ENCODE data around the gene MGARP. TPM values are rescaled to one million over a fixed set of nuclear protein-coding genes. Genes with fewer than 3 reads are reported as not detected.
"Not testable (repeated sequence)": the region's sequence is repeated elsewhere in the genome, so short reads cannot be mapped to it uniquely, and the experiment has no call there.

The MGARP gene
- total and polyA plus RNA-seq, 5 donors: 1.3 to 7.1 (median 1.8) TPM

DNA sequence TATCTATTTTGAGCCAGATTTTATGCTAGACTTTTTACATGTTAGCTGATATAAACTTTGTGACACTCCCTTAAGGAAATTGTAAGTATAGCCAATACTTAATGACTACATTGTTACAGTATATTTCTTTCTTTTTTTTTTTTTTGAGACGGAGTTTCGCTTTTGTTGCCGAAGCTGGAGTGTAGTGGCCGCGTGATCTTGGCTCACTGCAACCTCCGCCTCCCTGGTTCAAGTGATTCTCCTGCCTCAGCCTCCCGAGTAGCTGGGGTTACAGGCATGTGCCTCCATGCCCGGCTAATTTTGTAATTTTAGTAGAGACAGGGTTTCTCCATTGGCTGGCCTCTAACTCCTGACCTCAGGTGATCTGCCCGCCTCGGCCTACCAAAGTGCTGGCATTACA lies 33.4 kb upstream of the MGARP start:
- ATAC-seq; DNase-seq; H3K4me3 ChIP-seq (ENCODE audit: low read length); H3K27me3 ChIP-seq (ENCODE audit: control insufficient read depth, insufficient read depth); H3K27ac ChIP-seq (ENCODE audit: low read length); H3K9me3 ChIP-seq (ENCODE audit: control insufficient read depth, low read length); H3K4me1 ChIP-seq (ENCODE audit: control insufficient read depth, insufficient read depth, low read length); intact Hi-C loops (cut with DNase I): not testable (repeated sequence)
- WGBS: 94% methylated on average over 10 of the region's 10 CpGs

DNA sequence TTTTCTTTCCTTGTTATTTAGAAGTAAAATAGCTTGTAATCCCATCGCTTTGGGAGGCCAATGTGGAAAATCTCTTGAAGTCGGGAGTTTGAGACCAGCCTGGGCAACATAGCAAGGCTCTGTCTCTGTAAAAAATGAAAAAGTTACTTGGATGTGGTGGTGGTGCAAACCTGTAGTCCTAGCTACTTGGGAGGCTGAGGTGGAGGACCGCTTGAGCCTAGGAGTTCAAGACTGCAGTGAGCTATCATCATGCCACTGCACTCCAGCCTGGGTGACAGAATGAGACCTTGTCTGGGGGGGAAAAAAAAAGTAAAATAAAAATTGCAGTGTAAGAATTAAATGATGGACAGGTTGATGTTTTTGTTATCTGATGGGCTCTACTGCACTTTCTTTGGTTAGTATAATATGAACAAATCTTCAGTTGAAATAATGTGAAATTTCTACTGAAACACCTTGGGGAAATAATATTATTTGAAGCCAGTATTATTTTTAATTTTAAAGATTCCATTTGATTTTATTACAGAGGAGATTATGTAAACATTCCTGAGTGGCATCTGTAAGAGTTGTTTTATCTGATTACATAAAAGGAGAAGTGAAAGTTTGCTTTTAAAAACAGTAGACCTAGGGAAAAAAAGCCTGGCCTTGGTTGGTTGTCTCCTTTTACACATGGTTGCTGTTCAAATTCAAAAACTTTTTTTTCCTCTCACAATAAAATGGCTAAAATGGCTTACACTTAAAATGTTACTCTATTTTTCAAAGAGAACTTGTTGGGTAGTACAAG lies 32.7 kb upstream of the MGARP start:
- intact Hi-C loops (cut with DNase I): no loop called here
- ATAC-seq (no peak), DNase-seq (no peak)
- no peak overlapping the region for H3K27ac ChIP-seq (ENCODE audit: low read length)
- no peaks in the 10 kb centered on the region for H3K9me3 ChIP-seq (ENCODE audit: control insufficient read depth, low read length)
- WGBS: 95% methylated on average over 3 of the region's 3 CpGs
- no peak overlapping the region for H3K4me3 ChIP-seq (ENCODE audit: low read length)
- no peaks in the 10 kb centered on the region for H3K27me3 ChIP-seq (ENCODE audit: control insufficient read depth, insufficient read depth)
- peaks cover 9% of the 10 kb centered on the region for H3K4me1 ChIP-seq (ENCODE audit: control insufficient read depth, insufficient read depth, low read length)

DNA sequence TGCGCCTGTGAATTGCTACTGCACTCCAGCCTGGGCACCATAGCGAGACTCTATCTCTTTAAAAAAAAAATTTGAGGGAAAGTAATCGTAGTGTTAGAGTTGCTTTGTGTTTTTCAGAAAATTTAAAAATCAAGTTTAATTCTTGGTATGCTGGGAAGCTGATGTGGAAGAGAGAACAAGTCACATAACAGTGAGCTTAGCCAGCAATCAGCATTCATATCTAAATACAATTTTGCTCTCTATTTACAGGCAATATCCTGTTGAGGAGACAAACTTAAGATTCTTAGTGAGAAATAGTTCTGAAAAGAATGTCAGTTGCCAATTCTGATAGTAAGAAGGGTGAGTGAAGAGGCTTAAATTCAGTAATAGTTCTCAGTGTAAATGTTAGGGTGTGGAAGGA lies 31.9 kb upstream of the MGARP start:
- Histone ChIP-seq H3K9me3 (ENCODE audit: control insufficient read depth, low read length) (no peaks in the 10 kb centered on the region), H3K4me3 (ENCODE audit: low read length) (no peak overlapping the region), H3K27me3 (ENCODE audit: control insufficient read depth, insufficient read depth) (no peaks in the 10 kb centered on the region), H3K4me1 (ENCODE audit: control insufficient read depth, insufficient read depth, low read length) (peaks cover 12% of the 10 kb centered on the region), H3K27ac (ENCODE audit: low read length) (no peak overlapping the region)
- ATAC-seq (no peak), DNase-seq (no peak)
- intact Hi-C loops (cut with DNase I): no loop called here
- 72% methylated on average over 3 of the region's 3 CpGs for whole genome bisulfite sequencing

DNA sequence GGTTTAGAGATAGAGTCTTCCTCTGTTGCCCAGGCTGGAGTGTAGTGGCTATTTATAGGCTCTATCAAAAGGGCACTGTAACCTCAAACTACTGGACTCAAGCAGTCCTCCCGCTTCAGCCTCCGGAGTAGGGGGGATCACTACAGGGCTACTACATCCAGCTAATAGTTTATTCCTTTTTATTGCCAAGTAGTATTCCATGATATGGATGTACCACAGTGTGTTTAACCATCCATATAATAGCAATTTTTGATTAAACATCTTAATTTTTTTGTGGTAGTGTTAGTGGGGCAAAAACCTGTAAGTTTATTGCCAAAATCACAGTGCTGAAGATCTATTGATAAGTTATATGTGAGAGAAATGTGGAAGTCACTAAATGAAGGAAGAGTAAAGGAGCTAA lies 24.9 kb upstream of the MGARP start:
- Histone ChIP-seq H3K9me3 (ENCODE audit: control insufficient read depth, low read length) (no peaks in the 10 kb centered on the region), H3K4me3 (ENCODE audit: low read length) (no peak overlapping the region), H3K4me1 (ENCODE audit: control insufficient read depth, insufficient read depth, low read length) (peaks cover 6% of the 10 kb centered on the region), H3K27me3 (ENCODE audit: control insufficient read depth, insufficient read depth) (no peaks in the 10 kb centered on the region), H3K27ac (ENCODE audit: low read length) (no peak overlapping the region)
- 97% methylated on average over 2 of the region's 2 CpGs for WGBS
- ATAC-seq (no peak), DNase-seq (no peak)
- intact Hi-C loops (cut with DNase I): loop anchor here in 1 of 4 donors (10.0 kb wide), 1 partner anchor 130 kb away; the partner anchor contains the start of gene ELF2

DNA sequence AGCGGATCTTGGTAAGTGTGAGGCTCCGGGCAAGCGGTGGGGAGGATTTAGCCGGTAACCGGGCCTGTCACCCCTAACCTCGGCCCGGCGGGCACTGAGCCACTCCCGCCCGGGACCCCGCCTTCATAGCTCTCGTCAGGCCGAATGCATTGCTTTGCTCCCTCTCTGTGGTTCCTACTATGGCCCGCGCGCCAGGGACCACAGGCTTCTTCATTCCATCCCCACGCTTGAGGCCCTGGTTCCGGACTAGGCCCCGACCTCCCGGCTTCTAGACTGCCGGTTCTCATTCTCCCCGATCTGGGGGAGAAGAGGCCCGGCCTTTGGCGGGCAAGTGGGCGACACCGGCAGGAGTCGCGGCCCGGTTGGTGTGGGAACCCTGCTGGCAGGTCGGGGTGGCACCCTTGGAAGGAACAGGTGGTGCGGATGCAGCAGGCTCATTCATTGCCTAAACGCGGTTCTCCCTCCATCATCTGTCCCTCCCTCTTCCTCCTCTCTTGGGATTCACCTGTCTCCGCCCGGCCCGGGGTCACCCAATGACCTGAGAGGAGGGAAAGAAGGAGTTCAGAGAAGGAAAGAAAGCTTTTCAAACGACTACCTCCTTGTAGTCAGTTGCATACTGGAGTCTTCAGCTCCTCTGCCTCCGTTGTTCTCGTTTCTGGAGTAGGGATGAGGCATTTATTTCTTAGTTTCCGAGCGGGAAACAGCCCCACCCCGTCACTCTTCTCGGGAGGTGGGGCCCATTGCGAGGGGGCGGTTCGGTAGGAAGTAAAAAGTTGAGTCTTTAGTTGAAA lies 22.0 kb upstream of the MGARP start, which contains the start of gene NDUFC1:
TSS of gene NDUFC1 (minus strand) at position 657 of the 791 bp plus-strand sequence. CDS start 6,679 bp downstream, outside the sequence.
- H3K4me3 ChIP-seq (ENCODE audit: low read length): peak within 1 kb of the TSS; percentile 85
- WGBS: under 1% methylated on average over 46 of the region's 46 CpGs
- intact Hi-C loops (cut with DNase I): loop anchor here in 1 of 4 donors (10.0 kb wide), 1 partner anchor 127 kb away; the partner anchor contains the start of gene ELF2
- ATAC-seq (peak; percentile 46 to 60), DNase-seq (peak; percentile 49 to 75 (median 73))
- H3K27me3 ChIP-seq (ENCODE audit: control insufficient read depth, insufficient read depth): no peaks in the 10 kb centered on the region
- no peaks in the 10 kb centered on the region for H3K4me1 ChIP-seq (ENCODE audit: control insufficient read depth, insufficient read depth, low read length)
- H3K27ac ChIP-seq (ENCODE audit: low read length): peak within 1 kb of the TSS; percentile 74
- H3K9me3 ChIP-seq (ENCODE audit: control insufficient read depth, low read length): no peaks in the 10 kb centered on the region

DNA sequence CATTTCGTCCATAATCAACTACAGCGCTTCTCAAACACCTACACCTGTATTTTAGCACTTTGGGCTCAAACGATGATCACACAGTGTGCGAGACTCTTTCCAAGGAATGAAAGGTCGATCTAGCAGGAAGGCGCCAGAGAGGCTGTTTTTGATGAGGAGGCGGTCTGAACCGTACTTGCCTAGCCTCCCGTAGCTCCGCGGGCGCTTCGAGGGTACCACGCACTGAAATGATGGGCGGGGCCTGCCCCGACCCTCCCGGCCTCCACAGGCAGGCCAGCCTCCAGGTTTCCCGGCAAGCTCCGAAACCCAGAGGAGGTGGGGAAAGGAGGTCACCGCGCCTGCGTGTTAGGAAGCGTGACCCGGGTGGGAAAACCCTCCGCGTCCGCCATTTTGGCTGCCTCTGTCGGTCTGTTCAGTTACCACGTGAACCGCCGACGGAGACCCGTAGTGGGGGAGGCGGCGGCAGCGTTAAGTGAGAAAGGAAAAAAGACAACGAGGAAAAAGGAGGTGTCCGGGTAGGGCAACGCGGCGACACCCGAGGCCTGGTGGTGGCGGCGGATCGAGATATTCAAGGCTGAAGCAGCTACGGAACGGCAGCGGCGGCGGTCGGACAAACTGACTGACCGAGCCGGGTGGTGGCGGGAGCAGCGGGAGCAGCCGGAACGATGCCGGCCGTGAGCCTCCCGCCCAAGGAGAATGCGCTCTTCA lies 21.2 kb upstream of the MGARP start, which contains the start of gene NAA15:
TSS of gene NAA15 (plus strand) at position 393 of the 708 bp plus-strand sequence. CDS start at position 666, 273 bp downstream.
- peak; percentile 97 to 99 for ATAC-seq
- intact Hi-C loops (cut with DNase I): loop anchor here in 1 of 4 donors (10.0 kb wide), 1 partner anchor 126 kb away; the partner anchor contains the start of gene ELF2
- no peaks in the 10 kb centered on the region for H3K4me1 ChIP-seq (ENCODE audit: control insufficient read depth, insufficient read depth, low read length)

DNA sequence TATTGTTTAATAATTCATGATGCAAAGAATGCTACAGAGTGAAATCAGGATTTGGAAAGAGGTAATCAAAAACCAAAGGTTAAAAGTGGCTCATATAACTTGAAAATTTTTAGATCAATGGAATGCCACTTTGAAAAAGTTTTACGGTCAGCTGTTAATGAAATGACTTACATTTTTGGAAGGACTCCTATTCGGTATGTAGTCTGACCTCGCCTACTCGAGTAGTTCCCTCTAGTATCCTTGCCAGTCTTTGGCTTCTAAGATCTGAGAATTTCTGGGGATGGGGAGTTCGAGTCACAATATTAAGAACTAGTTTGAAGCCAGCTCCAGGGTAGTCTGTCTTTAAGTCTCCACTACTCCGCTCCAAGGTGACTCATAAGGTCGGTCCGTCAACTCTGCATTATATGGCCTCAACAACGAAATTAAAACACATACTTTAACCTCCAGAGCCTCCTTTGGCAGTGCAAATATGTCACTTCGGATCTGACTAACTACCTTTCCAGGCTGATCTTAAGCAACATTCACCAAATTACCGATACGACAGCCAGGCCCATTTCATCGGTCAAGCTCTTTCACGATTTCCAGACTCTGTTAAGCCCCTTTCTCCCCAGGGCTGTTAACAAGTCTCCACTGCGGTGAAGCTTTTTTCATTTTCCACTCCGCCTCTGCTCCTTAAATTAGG lies 20.5 kb upstream of the MGARP start:
- Histone ChIP-seq H3K27ac (ENCODE audit: low read length) (peak overlapping the region; percentile 92), H3K4me3 (ENCODE audit: low read length) (peak overlapping the region; percentile 76), H3K4me1 (ENCODE audit: control insufficient read depth, insufficient read depth, low read length) (no peaks in the 10 kb centered on the region), H3K9me3 (ENCODE audit: control insufficient read depth, low read length) (no peaks in the 10 kb centered on the region), H3K27me3 (ENCODE audit: control insufficient read depth, insufficient read depth) (no peaks in the 10 kb centered on the region)
- intact Hi-C loops (cut with DNase I): loop anchor here in 1 of 4 donors (10.0 kb wide), 1 partner anchor 126 kb away; the partner anchor contains the start of gene ELF2
- DNase-seq: no peak
- 8% methylated on average over 16 of the region's 16 CpGs for WGBS
- peak; percentile 3 to 24 for ATAC-seq

More for the DNA sequence above, 21.2 kb upstream of the MGARP start, which contains the start of gene NAA15:
- under 1% methylated on average over 61 of the region's 61 CpGs for WGBS
- no peaks in the 10 kb centered on the region for H3K27me3 ChIP-seq (ENCODE audit: control insufficient read depth, insufficient read depth)
- H3K9me3 ChIP-seq (ENCODE audit: control insufficient read depth, low read length): no peaks in the 10 kb centered on the region
- H3K27ac ChIP-seq (ENCODE audit: low read length): peak within 1 kb of the TSS; percentile 92
- DNase-seq: peak; percentile 99
- peak within 1 kb of the TSS; percentile 85 for H3K4me3 ChIP-seq (ENCODE audit: low read length)

DNA sequence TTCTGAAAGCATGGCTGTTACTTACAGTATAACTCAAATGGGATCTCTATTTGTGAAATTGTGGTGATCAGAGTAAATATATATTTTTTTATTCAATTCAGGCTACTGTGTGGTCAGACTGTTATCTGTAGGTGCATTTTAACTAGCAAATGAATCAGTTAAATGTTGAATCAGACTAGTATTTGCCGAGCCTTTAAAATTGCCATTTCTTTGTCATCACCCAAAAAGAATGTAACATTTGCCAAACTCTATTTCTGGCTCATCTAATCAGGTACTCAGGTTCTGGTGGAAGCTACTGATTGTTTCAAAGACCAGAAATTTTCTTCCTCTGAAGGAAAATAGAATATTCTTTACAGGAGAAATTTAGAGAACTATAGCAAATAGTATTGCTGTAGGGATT lies 19.5 kb upstream of the MGARP start:
- intact Hi-C loops (cut with DNase I): loop anchor here in 3 of 4 donors (5.0 to 10.0 kb wide), 4 partner anchors 205 to 265 kb away; no protein-coding TSS in a partner anchor
- WGBS: 55% methylated on average over 1 of the region's 1 CpG
- H3K4me3 ChIP-seq (ENCODE audit: low read length): peak overlapping the region; percentile 76
- H3K9me3 ChIP-seq (ENCODE audit: control insufficient read depth, low read length): no peaks in the 10 kb centered on the region
- ATAC-seq (no peak), DNase-seq (no peak)
- H3K27ac ChIP-seq (ENCODE audit: low read length): no peak overlapping the region
- H3K4me1 ChIP-seq (ENCODE audit: control insufficient read depth, insufficient read depth, low read length): peaks cover 2% of the 10 kb centered on the region
- no peaks in the 10 kb centered on the region for H3K27me3 ChIP-seq (ENCODE audit: control insufficient read depth, insufficient read depth)

DNA sequence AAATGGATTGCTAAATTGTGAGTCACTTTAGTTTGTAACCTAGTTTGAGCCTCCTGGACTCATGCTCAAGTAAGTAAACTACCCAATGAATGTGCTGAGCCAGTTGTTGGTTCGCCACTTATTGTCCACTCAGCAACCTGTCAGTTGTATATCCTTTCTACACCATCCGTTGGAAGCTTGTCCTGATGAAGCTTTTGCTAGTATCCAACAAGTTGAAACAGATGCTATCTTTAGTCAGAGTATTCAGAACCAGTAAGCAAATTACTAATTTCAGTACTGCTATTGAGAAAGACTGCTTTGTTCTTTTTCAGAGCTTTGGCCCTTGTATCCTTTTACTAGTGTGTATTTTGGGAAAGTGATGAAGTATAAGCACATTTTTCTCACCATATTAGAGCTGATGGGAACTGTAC lies 17.0 kb upstream of the MGARP start:
- Histone ChIP-seq H3K27ac (ENCODE audit: low read length) (no peak overlapping the region), H3K9me3 (ENCODE audit: control insufficient read depth, low read length) (no peaks in the 10 kb centered on the region), H3K4me1 (ENCODE audit: control insufficient read depth, insufficient read depth, low read length) (peaks cover 2% of the 10 kb centered on the region), H3K27me3 (ENCODE audit: control insufficient read depth, insufficient read depth) (no peaks in the 10 kb centered on the region), H3K4me3 (ENCODE audit: low read length) (no peak overlapping the region)
- DNase-seq (no peak), ATAC-seq (no peak)
- WGBS: 78% methylated on average over 2 of the region's 2 CpGs
- intact Hi-C loops (cut with DNase I): loop anchor here in 3 of 4 donors (5.0 to 10.0 kb wide), 4 partner anchors 202 to 262 kb away; no protein-coding TSS in a partner anchor

DNA sequence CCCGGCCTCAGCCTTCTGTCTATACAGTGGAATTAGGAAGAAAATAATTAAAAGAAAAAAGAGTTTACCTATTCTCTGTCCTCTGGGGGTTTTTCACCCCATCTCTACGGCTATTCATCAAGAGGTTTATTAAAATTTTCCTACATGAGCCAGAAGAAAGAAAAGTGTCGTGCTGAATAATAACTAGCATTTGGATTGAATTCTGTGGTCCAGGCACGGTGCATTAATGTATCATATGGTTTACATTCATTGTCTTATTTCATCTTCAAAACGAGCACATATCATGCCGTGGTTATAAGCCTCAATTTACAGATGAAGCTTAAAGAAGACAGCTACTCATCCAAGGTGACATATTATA lies 15.9 kb upstream of the MGARP start:
- no peak for DNase-seq
- Histone ChIP-seq H3K4me1 (ENCODE audit: control insufficient read depth, insufficient read depth, low read length) (peaks cover 2% of the 10 kb centered on the region), H3K9me3 (ENCODE audit: control insufficient read depth, low read length) (no peaks in the 10 kb centered on the region), H3K27ac (ENCODE audit: low read length) (no peak overlapping the region), H3K27me3 (ENCODE audit: control insufficient read depth, insufficient read depth) (no peaks in the 10 kb centered on the region), H3K4me3 (ENCODE audit: low read length) (peak overlapping the region; percentile 86)
- WGBS: 12% methylated on average over 6 of the region's 6 CpGs
- intact Hi-C loops (cut with DNase I): loop anchor here in 3 of 4 donors (5.0 to 10.0 kb wide), 4 partner anchors 201 to 261 kb away; no protein-coding TSS in a partner anchor
- ATAC-seq: no peak
